ENCODE results near the gene DOCK9.

DOCK9 gene

Small RNAs within 50 kb of the gene (small RNA-seq; reads per million reads assigned to genes)
- gene AL161420.1, result 0 reads per million in 2 experiments
- gene RNU6-83P, result 0 reads per million in 2 experiments
